Endothelial cell of umbilical vein (primary cell): ENCODE data around the gene MINDY4. TPM values are rescaled to one million over a fixed set of nuclear protein-coding genes. Genes with fewer than 3 reads are reported as not detected.

ENCODE experiments used
- BruUV-seq: library from RNA; stranded (reverse); fragments of 400-500 nt; replicated peaks from 2 replicates; lab custom pipeline; 2021; lab: Mats Ljungman, UMichigan
- CTCF ChIA-PET: fragments of 300-600, 350-600 bp; sonication (Branson Sonifier 250); formaldehyde crosslinking; loops from one replicate; lab custom pipeline; 2021; ENCODE audit warnings: antibody characterized with exemption, inconsistent platforms; lab: Charles Lee
- POLR2A ChIA-PET: fragments of 300-600, 350-600 bp; sonication (Branson Sonifier 250); formaldehyde crosslinking; loops from one replicate; lab custom pipeline; 2021; ENCODE audit warnings: antibody characterized with exemption, inconsistent platforms; lab: Charles Lee
- DNase-seq: peaks from one replicate; pipeline ENCODE4 v3.0.0-alpha.2; 2011; ENCODE audit warnings: low read depth, low spot score
- FAIRE-seq: peaks from 2 replicates; lab custom pipeline; 2011; peaks lifted over from hg19 to GRCh38; lab: Jason Lieb, UNC
- H2AFZ ChIP-seq: 2 replicates; pipeline ENCODE4 v1.6.0; 2012; ENCODE audit warnings: low read depth, low read length, control low read depth, inconsistent platforms
- H3K27ac ChIP-seq: 2 replicates; pipeline ENCODE4 v1.5.1; 2011; ENCODE audit warnings: low read depth, mild to moderate bottlenecking, control low read depth, low read length, moderate library complexity; ENCODE audit not compliant: insufficient read depth
- H3K27me3 ChIP-seq, 2 experiments: 2 replicates each; pipeline versions ENCODE4 v1.6.0 to v1.6.1; 2011; ENCODE audit warnings: low read length in 2 of 2, mixed read lengths in 1 of 2; ENCODE audit not compliant: control insufficient read depth in 2 of 2, insufficient read depth in 2 of 2
- H3K36me3 ChIP-seq, 2 experiments: 2 replicates in 1 of 2; 3 replicates in 1 of 2; pipeline ENCODE4 v1.5.1; 2011; ENCODE audit warnings: low read length in 2 of 2, mild to moderate bottlenecking in 1 of 2, moderate library complexity in 1 of 2; ENCODE audit not compliant: control insufficient read depth in 2 of 2, insufficient read depth in 2 of 2; ENCODE audit errors: extremely low read depth in 1 of 2
- H3K4me1 ChIP-seq: 3 replicates; pipeline ENCODE4 v1.5.1; 2011; ENCODE audit warnings: mild to moderate bottlenecking, low read length; ENCODE audit not compliant: control insufficient read depth, insufficient read depth; ENCODE audit errors: extremely low read depth
- H3K4me2 ChIP-seq: 2 replicates; pipeline ENCODE4 v1.6.1; 2011; ENCODE audit warnings: low read length, control low read depth, mixed read lengths; ENCODE audit not compliant: insufficient read depth
- H3K4me3 ChIP-seq, 3 experiments: fragments of 200-600 bp in 1 of 3; sonication (generic), shearing (Covaris generic) in 1 of 3; replicated peaks in 1 of 3; 2 replicates each; pipeline ENCODE4 v1.5.1; 2011 to 2016; ENCODE audit warnings: control low read depth in 3 of 3, low read length in 3 of 3, mild to moderate bottlenecking in 2 of 3, inconsistent platforms in 1 of 3, low read depth in 1 of 3, moderate library complexity in 1 of 3; ENCODE audit not compliant: insufficient read depth in 1 of 3
- H3K79me2 ChIP-seq: 2 replicates; pipeline ENCODE4 v1.6.0; 2012; ENCODE audit warnings: low read length, inconsistent platforms; ENCODE audit not compliant: control insufficient read depth, insufficient read depth
- H3K9ac ChIP-seq: replicated peaks from 2 replicates; pipeline ENCODE3; 2011; ENCODE audit warnings: low read length, control low read depth; ENCODE audit not compliant: insufficient read depth; ENCODE audit errors: extremely low read depth
- H3K9me1 ChIP-seq: replicated peaks from 3 replicates; pipeline ENCODE4 v1.6.0; 2011; ENCODE audit warnings: mild to moderate bottlenecking, low read length; ENCODE audit not compliant: control insufficient read depth, insufficient read depth; ENCODE audit errors: extremely low read depth
- H3K9me3 ChIP-seq: replicated peaks from 2 replicates; pipeline ENCODE4 v1.5.1; 2012; ENCODE audit warnings: low read length, inconsistent platforms; ENCODE audit not compliant: control insufficient read depth, insufficient read depth
- H4K20me1 ChIP-seq: replicated peaks from 2 replicates; pipeline ENCODE3; 2011; ENCODE audit warnings: mild to moderate bottlenecking, low read length; ENCODE audit not compliant: control insufficient read depth, insufficient read depth; ENCODE audit errors: extremely low read depth
- CTCF ChIP-seq, 2 donors: IDR thresholded peaks; 1 replicate in 1 of 2; 2 replicates in 1 of 2; pipeline ENCODE4 v1.5.1; 2011; ENCODE audit warnings: low read length in 2 of 2, mild to moderate bottlenecking in 2 of 2, moderate library complexity in 2 of 2, control low read depth in 1 of 2, inconsistent platforms in 1 of 2, low read depth in 1 of 2; ENCODE audit not compliant: insufficient read depth in 1 of 2; ENCODE audit errors: extremely low read depth in 1 of 2
- EZH2 ChIP-seq: IDR thresholded peaks from 2 replicates; pipeline ENCODE4 v1.6.1; 2012; ENCODE audit warnings: borderline replicate concordance, low read depth, mild to moderate bottlenecking, moderate library complexity, low read length, inconsistent platforms; ENCODE audit not compliant: severe bottlenecking
- FOS ChIP-seq: IDR thresholded peaks from 2 replicates; pipeline ENCODE4 v1.6.1; 2011; ENCODE audit warnings: mild to moderate bottlenecking, low read length, moderate library complexity, borderline replicate concordance; ENCODE audit not compliant: insufficient read depth
- GATA2 ChIP-seq: IDR thresholded peaks from 2 replicates; pipeline ENCODE4 v1.7.0; 2011; ENCODE audit warnings: low read depth, mild to moderate bottlenecking, moderate library complexity, mixed read lengths, low read length; ENCODE audit not compliant: insufficient read length, insufficient read depth
- JUN ChIP-seq: IDR thresholded peaks from 2 replicates; pipeline ENCODE4 v1.6.1; 2011; ENCODE audit warnings: borderline replicate concordance, low read depth; ENCODE audit not compliant: insufficient read length, insufficient read depth
- MAX ChIP-seq: IDR thresholded peaks from 2 replicates; pipeline ENCODE4 v1.6.1; 2011; ENCODE audit not compliant: insufficient read depth, insufficient read length
- MYC ChIP-seq: IDR thresholded peaks from one replicate; pipeline ENCODE4 v1.6.1; 2011; ENCODE audit warnings: mild to moderate bottlenecking, low read depth, low read length
- POLR2A ChIP-seq: IDR thresholded peaks from 2 replicates; pipeline ENCODE4 v1.6.1; 2012; ENCODE audit warnings: low read depth, mild to moderate bottlenecking, control low read depth, low read length
- POLR2AphosphoS5 ChIP-seq: IDR thresholded peaks from 2 replicates; pipeline ENCODE4 v1.6.1; 2012; ENCODE audit warnings: low read depth, mild to moderate bottlenecking, control low read depth, low read length, moderate library complexity; ENCODE audit not compliant: insufficient read depth
- dilution Hi-C: fragments of 300-500 bp; cut with MboI; formaldehyde crosslinking; loops from one replicate; pipeline ENCODE4 v1.15.0; 2019; ENCODE audit warnings: low sequenced_read_pairs; ENCODE audit not compliant: extremely low pct_ligation_motif_present
- intact Hi-C: fragments of 100-400 bp; cut with micrococcal nuclease; formaldehyde crosslinking; loops from one replicate; pipeline ENCODE4 v1.10.0; 2022
- polyA plus RNA-seq, 4 experiments: library from polyadenylated mRNA; depleted of rRNA in 3 of 4; stranded (reverse) in 3 of 4; unstranded in 1 of 4; fragments of >200 nt; gene quantifications; 2 replicates each; pipeline versions ENCODE4 v1.2.1 to v1.2.3, GENCODE V29; 2011 to 2012; ENCODE audit warnings: missing spikeins in 1 of 4
- total RNA-seq: library from RNA; stranded (reverse); gene quantifications from 2 replicates; pipeline ENCODE4 v1.2.3, GENCODE V29; 2021

Gene MINDY4
- total and polyA plus RNA-seq, 2 donors (not counting 3 experiments of a cell fraction or from before 2014, with no cell fraction given) = 2.2 to 4.7 TPM

GRCh38 chr7:30906014-30906413, 134.8 kb downstream of the MINDY4 start:
- Histone ChIP-seq H3K4me1 (peaks cover 5% of the 10 kb centered on the region), H3K79me2 (no peaks in the 10 kb centered on the region), H3K36me3 (no peaks in the 10 kb centered on the region), H3K27ac (no peak overlapping the region), H3K9me3 (no peaks in the 10 kb centered on the region), H3K9me1 (no peaks in the 10 kb centered on the region), H3K9ac (no peak overlapping the region), H3K4me3 (no peak overlapping the region), H4K20me1 (no peaks in the 10 kb centered on the region), H3K4me2 (no peak overlapping the region), H3K27me3 (no peaks in the 10 kb centered on the region), H2AFZ (no peak overlapping the region)
- POLR2A ChIA-PET = no interaction called here
- intact Hi-C loops = no loop called here
- DNase-seq (no peak), FAIRE-seq (no peak)
- CTCF ChIA-PET = interaction anchor here (1.4 kb wide), 1 partner anchor 18 kb away, joined by 3 read pairs; no protein-coding TSS in a partner anchor
- no peak for TF ChIP-seq MYC
- no peak for TF ChIP-seq CTCF (IDR thresholded peaks at IDR 0.05; ENCODE audit: extremely low read depth in 1 of 2, insufficient read depth in 1 of 2, low read depth in 1 of 2, low read length in 2 of 2)
- TF ChIP-seq JUN = no peak
- no peak for TF ChIP-seq POLR2AphosphoS5
- TF ChIP-seq POLR2A = no peak
- no peak for TF ChIP-seq FOS
- TF ChIP-seq MAX = no peak
- no peak for TF ChIP-seq EZH2
- no peak for TF ChIP-seq GATA2
- dilution Hi-C loops = no loop called here
- BruUV-seq = no TSS peak
